Loucy (cell line): ENCODE results near the gene TRPC3.

Experiments used
- H2AFZ ChIP-seq: fragments of 200-600 bp; sonication (generic); 2 replicates; pipeline ENCODE4 v1.6.0; 2016; ENCODE audit warnings: antibody characterized with exemption, mild to moderate bottlenecking, low read length, moderate library complexity
- H3F3A ChIP-seq: fragments of 200-600 bp; 2 replicates; pipeline ENCODE4 v1.6.0; 2016; ENCODE audit warnings: antibody characterized with exemption, low read depth, mild to moderate bottlenecking
- H3K27me3 ChIP-seq: fragments of 200-600 bp; sonication (generic); 2 replicates; pipeline ENCODE4 v1.6.1; 2014; ENCODE audit warnings: low read length, mild to moderate bottlenecking; ENCODE audit not compliant: insufficient read depth, poor library complexity, severe bottlenecking
- H3K36me3 ChIP-seq: fragments of 200-600 bp; sonication (generic); 2 replicates; pipeline ENCODE4 v1.6.1; 2016; ENCODE audit warnings: low read length; ENCODE audit not compliant: insufficient read depth
- H3K4me1 ChIP-seq: fragments of 200-600 bp; sonication (generic); 2 replicates; pipeline ENCODE4 v1.5.1; 2014; ENCODE audit warnings: low read length, mild to moderate bottlenecking; ENCODE audit not compliant: insufficient read depth, poor library complexity, severe bottlenecking
- H3K4me2 ChIP-seq: fragments of 200-600 bp; sonication (generic); 2 replicates; pipeline ENCODE4 v1.6.0; 2014; ENCODE audit warnings: antibody characterized with exemption, low read length, low read depth, mild to moderate bottlenecking; ENCODE audit not compliant: poor library complexity, severe bottlenecking
- H3K4me3 ChIP-seq: fragments of 200-600 bp; sonication (generic); 2 replicates; pipeline ENCODE4 v1.5.1; 2014; ENCODE audit warnings: low read length, mild to moderate bottlenecking, mixed read lengths; ENCODE audit not compliant: poor library complexity, severe bottlenecking
- H3K79me2 ChIP-seq: fragments of 200-600 bp; sonication (generic); 2 replicates; pipeline ENCODE4 v1.6.1; 2014; ENCODE audit warnings: low read length; ENCODE audit not compliant: insufficient read depth
- H3K9ac ChIP-seq: fragments of 200-600 bp; sonication (generic); 2 replicates; pipeline ENCODE4 v1.6.0; 2014; ENCODE audit warnings: mild to moderate bottlenecking, low read depth, low read length, moderate library complexity; ENCODE audit not compliant: poor library complexity, severe bottlenecking
- H3K9me2 ChIP-seq: fragments of 200-600 bp; sonication (generic); replicated peaks from 2 replicates; pipeline ENCODE4 v1.6.1; 2016; ENCODE audit warnings: low read depth, low read length, mixed read lengths
- H3K9me3 ChIP-seq: fragments of 200-600 bp; sonication (generic); 2 replicates; pipeline ENCODE4 v1.6.1; 2014; ENCODE audit warnings: mild to moderate bottlenecking, antibody characterized with exemption, low read length, low read depth; ENCODE audit not compliant: insufficient read depth
- H4K20me1 ChIP-seq: fragments of 200-600 bp; sonication (generic); 2 replicates; pipeline ENCODE4 v1.6.0; 2014; ENCODE audit warnings: antibody characterized with exemption, low read length, mild to moderate bottlenecking; ENCODE audit not compliant: insufficient read depth, poor library complexity, severe bottlenecking
- CTCF ChIP-seq: fragments of 200-600 bp; sonication (generic); conservative IDR thresholded peaks from 2 replicates; pipeline ENCODE4 v1.5.1; 2014; ENCODE audit warnings: mild to moderate bottlenecking, antibody characterized with exemption, low read length
- EZH2phosphoT487 ChIP-seq: fragments of 200-600 bp; IDR thresholded peaks from 2 replicates; pipeline ENCODE4 v1.6.1; 2018; ENCODE audit warnings: antibody characterized with exemption, mild to moderate bottlenecking, moderate library complexity, borderline replicate concordance

Gene TRPC3

GRCh38 chr4:121951521-121952110, at the start of gene TRPC3:
Gene TRPC3 (minus strand): TSS chr4:121952060. CDS start chr4:121951680, 380 bp downstream.
- Histone ChIP-seq H3K4me2 (no peak within 1 kb of the TSS), H3K9me2 (no peaks in the 10 kb centered on the region), H3K27me3 (no peaks in the 10 kb centered on the region), H3K79me2 (no peaks in the 10 kb centered on the region), H3K4me3 (no peak within 1 kb of the TSS), H3K9me3 (no peaks in the 10 kb centered on the region), H3K4me1 (no peaks in the 10 kb centered on the region), H3K36me3 (no peaks in the 10 kb centered on the region), H3K9ac (no peak within 1 kb of the TSS), H3F3A (no peaks in the 10 kb centered on the region), H2AFZ (no peak within 1 kb of the TSS), H4K20me1 (no peaks in the 10 kb centered on the region)
- TF ChIP-seq EZH2phosphoT487 = no peak
- no peak for TF ChIP-seq CTCF

DNA sequence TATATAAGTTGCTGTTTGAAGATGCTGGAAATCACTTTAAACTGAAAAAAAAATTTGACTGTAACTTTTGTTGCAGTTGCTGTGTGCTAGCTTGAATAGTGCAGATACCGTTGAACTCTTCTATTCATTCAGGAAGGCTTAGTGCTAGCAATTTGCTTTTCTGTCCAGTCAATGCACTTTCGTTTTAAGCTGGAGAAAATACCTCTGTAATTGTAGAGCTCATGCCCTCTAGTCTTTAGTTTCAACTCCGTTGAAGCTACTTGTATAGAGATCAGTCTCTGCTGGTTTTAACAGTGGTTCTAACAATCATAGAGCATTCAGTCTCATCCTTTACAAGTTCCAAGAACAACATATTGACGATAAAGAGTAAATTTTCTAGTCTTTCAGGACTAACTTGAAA, 49.0 kb upstream of the TRPC3 start:
- no peak overlapping the region for H3K9ac ChIP-seq
- no peaks in the 10 kb centered on the region for H3K79me2 ChIP-seq
- no peaks in the 10 kb centered on the region for H3K27me3 ChIP-seq
- no peaks in the 10 kb centered on the region for H3K4me1 ChIP-seq
- no peaks in the 10 kb centered on the region for H3F3A ChIP-seq
- no peaks in the 10 kb centered on the region for H4K20me1 ChIP-seq
- H3K4me2 ChIP-seq = no peak overlapping the region
- TF ChIP-seq EZH2phosphoT487 (no peak), CTCF (no peak)
- no peak overlapping the region for H2AFZ ChIP-seq
- no peaks in the 10 kb centered on the region for H3K9me3 ChIP-seq
- no peaks in the 10 kb centered on the region for H3K9me2 ChIP-seq
- H3K4me3 ChIP-seq = no peak overlapping the region
- H3K36me3 ChIP-seq = no peaks in the 10 kb centered on the region

DNA sequence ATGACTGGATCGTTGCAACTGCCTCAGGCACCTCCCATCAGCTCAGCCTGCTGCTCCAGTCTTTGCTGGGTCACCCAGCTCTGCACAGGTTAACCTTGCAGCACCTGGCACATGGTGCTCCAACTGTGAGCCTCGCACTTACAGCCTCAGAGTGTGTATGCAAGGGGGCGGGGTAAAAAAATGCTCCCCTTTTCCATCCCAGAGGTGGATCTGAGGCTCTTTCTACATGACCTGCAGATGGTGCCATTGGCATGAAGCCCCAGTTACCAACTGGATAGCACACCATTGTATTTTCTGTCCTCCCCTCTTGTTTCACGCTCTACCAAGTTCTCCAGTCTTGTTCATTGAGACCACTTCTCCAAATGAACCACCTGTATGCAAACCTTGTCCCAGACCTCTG, 46.2 kb upstream of the TRPC3 start:
- Histone ChIP-seq H3K9me3 (no peaks in the 10 kb centered on the region), H3K9ac (no peak overlapping the region), H3K36me3 (no peaks in the 10 kb centered on the region), H3K27me3 (no peaks in the 10 kb centered on the region), H4K20me1 (no peaks in the 10 kb centered on the region), H3K79me2 (no peaks in the 10 kb centered on the region), H3K9me2 (no peaks in the 10 kb centered on the region), H2AFZ (no peak overlapping the region), H3K4me2 (no peak overlapping the region), H3K4me1 (no peaks in the 10 kb centered on the region), H3F3A (no peaks in the 10 kb centered on the region), H3K4me3 (no peak overlapping the region)
- TF ChIP-seq EZH2phosphoT487 (no peak), CTCF (no peak; the same call in 1 of the 2 replicates)
